ENCODE data around the gene GNAZ.

GRCh38 chr22:23082534-23083314 is 12.4 kb downstream of the GNAZ start:
- TF ChIP-seq CTCF (IDR thresholded peaks at IDR 0.05 in 2 of 3, conservative IDR thresholded peaks at IDR 0.05 in 1 of 3; ENCODE audit: borderline replicate concordance in 1 of 3, insufficient read depth in 1 of 3, low read depth in 2 of 3, low read length in 2 of 3) (no peak), POLR2A (IDR thresholded peaks at IDR 0.05; ENCODE audit: borderline replicate concordance, extremely low read depth, insufficient read depth, insufficient read length) (no peak), ATF3 (IDR thresholded peaks at IDR 0.05) (no peak), EZH2phosphoT487 (IDR thresholded peaks at IDR 0.05; ENCODE audit: borderline replicate concordance) (no peak), SIN3A (IDR thresholded peaks at IDR 0.05; ENCODE audit: low read depth) (no peak), TCF7L2 (IDR thresholded peaks at IDR 0.05; ENCODE audit: borderline replicate concordance, extremely low read depth, insufficient read depth, insufficient read length) (no peak), CEBPB (IDR thresholded peaks at IDR 0.05; ENCODE audit: low read depth) (no peak), EZH2 (IDR thresholded peaks at IDR 0.05) (no peak), SRF (IDR thresholded peaks at IDR 0.05; ENCODE audit: low read depth) (no peak), POLR2AphosphoS5 (IDR thresholded peaks at IDR 0.05; ENCODE audit: low read depth, low read length) (no peak), ZBTB33 (IDR thresholded peaks at IDR 0.05; ENCODE audit: extremely low read depth, insufficient replicate concordance, low read length) (no peak), YY1 (IDR thresholded peaks at IDR 0.05; ENCODE audit: extremely low read depth, insufficient replicate concordance, low read depth, low read length) (no peak)

Data from HCT116 (cell line).